Measurements from ENCODE around the gene TRIM46. TPM values are rescaled to one million over a fixed set of nuclear protein-coding genes. Genes with fewer than 3 reads are reported as not detected.

Gene TRIM46
- total and polyA plus RNA-seq, 2 donors from 2014 or later: 0.28 to 2.1 TPM

DNA sequence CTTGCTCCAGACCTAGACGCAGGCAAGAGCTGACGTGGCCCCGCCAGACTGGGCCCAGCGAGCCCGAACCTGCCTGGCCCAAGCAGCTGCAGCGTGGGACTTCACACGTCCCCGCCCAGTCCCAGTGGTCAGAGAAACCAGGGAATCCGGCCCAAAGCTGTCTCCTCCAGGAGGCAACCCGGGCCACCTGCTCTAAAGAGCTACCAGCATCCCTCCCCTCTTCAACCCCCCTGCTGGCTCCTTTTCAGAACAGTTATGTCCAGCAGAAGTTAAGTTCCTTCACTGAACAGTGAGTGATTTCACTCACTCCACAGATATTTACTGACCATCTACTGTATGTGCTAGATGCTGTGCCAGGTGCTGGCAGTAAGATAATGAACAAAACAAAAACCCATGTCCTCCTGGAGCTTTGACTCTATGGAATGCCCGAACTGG lies 48.1 kb upstream of the TRIM46 start:
- H3K27me3 ChIP-seq (ENCODE audit: control insufficient read depth, insufficient read depth, low read length): no peaks in the 10 kb centered on the region
- FAIRE-seq: no peak
- no peak overlapping the region for H3K4me3 ChIP-seq (ENCODE audit: low read length in 3 of 3)
- peak in 1 of 5 donors; percentile 79 for DNase-seq
- TF ChIP-seq, protein P1, sequence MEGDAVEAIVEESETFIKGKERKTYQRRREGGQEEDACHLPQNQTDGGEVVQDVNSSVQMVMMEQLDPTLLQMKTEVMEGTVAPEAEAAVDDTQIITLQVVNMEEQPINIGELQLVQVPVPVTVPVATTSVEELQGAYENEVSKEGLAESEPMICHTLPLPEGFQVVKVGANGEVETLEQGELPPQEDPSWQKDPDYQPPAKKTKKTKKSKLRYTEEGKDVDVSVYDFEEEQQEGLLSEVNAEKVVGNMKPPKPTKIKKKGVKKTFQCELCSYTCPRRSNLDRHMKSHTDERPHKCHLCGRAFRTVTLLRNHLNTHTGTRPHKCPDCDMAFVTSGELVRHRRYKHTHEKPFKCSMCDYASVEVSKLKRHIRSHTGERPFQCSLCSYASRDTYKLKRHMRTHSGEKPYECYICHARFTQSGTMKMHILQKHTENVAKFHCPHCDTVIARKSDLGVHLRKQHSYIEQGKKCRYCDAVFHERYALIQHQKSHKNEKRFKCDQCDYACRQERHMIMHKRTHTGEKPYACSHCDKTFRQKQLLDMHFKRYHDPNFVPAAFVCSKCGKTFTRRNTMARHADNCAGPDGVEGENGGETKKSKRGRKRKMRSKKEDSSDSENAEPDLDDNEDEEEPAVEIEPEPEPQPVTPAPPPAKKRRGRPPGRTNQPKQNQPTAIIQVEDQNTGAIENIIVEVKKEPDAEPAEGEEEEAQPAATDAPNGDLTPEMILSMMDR (IDR thresholded peaks at IDR 0.05; ENCODE audit: borderline replicate concordance, extremely low read depth, insufficient read depth): no peak
- peak overlapping the region; percentile 39 to 85 for H3K27ac ChIP-seq (ENCODE audit: low read depth in 2 of 2, low read length in 2 of 2)
- intact Hi-C loops (cut with DNase I): no loop called here
- H3K9me3 ChIP-seq (ENCODE audit: control insufficient read depth in 2 of 3, insufficient read depth in 1 of 3, low read length in 3 of 3): no peaks in the 10 kb centered on the region
- no peak overlapping the region for H3K9ac ChIP-seq (ENCODE audit: low read length in 3 of 3)
- H3K36me3 ChIP-seq (ENCODE audit: control insufficient read depth in 2 of 3, insufficient read depth in 3 of 3, low read length in 3 of 3): no peaks in the 10 kb centered on the region
- peaks cover 0 to 18% (median 17%) of the 10 kb centered on the region in 3 donors for H3K4me1 ChIP-seq (ENCODE audit: control insufficient read depth in 2 of 3, insufficient read depth in 2 of 3, low read depth in 1 of 3, low read length in 3 of 3)

DNA sequence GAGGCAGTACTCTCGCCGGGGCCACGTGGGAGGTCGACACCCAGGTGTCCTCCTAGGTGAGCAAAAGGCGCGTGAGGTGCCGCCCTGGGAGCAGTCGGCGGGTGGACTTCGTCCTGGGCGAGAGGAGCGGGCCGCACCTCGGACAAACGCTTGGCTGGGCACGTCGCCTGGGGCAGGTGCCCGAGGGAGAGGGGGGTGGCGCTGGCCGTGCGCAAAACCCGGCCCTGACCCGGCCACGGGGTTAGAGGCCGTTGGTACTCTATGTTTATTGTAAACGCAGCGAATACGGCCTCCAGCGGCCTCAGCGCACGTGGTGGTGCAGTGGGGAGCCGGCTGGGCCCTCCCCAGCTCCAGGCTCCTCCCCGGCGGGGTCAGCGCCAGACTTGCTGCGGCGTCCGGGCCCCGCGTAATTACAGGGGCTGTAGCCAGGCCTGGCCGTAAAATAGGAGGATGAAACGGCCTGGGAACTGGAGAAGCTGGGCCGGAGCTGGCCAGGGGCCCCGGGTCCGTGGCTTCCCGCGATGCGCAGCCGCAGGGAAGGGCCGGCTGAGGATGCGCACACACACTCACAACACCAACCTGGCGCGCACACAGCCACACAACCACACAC lies 47.6 kb upstream of the TRIM46 start:
- peaks cover 0 to 3% (median 0%) of the 10 kb centered on the region in 3 donors for H3K36me3 ChIP-seq (ENCODE audit: control insufficient read depth in 2 of 3, insufficient read depth in 3 of 3, low read length in 3 of 3)
- intact Hi-C loops (cut with DNase I): no loop called here
- H3K9me3 ChIP-seq (ENCODE audit: control insufficient read depth in 2 of 3, insufficient read depth in 1 of 3, low read length in 3 of 3): no peaks in the 10 kb centered on the region
- H3K4me1 ChIP-seq (ENCODE audit: control insufficient read depth in 2 of 3, insufficient read depth in 2 of 3, low read depth in 1 of 3, low read length in 3 of 3): peaks cover 0 to 21% (median 21%) of the 10 kb centered on the region in 3 donors
- H3K4me3 ChIP-seq (ENCODE audit: low read length in 3 of 3): peak overlapping the region in 2 of 3 donors; percentile 28 to 99
- H3K9ac ChIP-seq (ENCODE audit: low read length in 3 of 3): no peak overlapping the region
- peak overlapping the region; percentile 80 to 85 for H3K27ac ChIP-seq (ENCODE audit: low read depth in 2 of 2, low read length in 2 of 2)
- FAIRE-seq (no peak), DNase-seq (peak; percentile 43 to 93 (median 66))
- TF ChIP-seq, protein P1 (IDR thresholded peaks at IDR 0.05; ENCODE audit: borderline replicate concordance, extremely low read depth, insufficient read depth): no peak
- no peaks in the 10 kb centered on the region for H3K27me3 ChIP-seq (ENCODE audit: control insufficient read depth, insufficient read depth, low read length)

- H3K4me1 ChIP-seq (ENCODE audit: control insufficient read depth in 2 of 3, insufficient read depth in 2 of 3, low read depth in 1 of 3, low read length in 3 of 3): peaks cover 0 to 27% (median 26%) of the 10 kb centered on the region in 3 donors
- TF ChIP-seq, protein P1 (IDR thresholded peaks at IDR 0.05; ENCODE audit: borderline replicate concordance, extremely low read depth, insufficient read depth): no peak
These were observed 47.0 kb upstream of the TRIM46 start for GRCh38 chr1:155126556-155127104.

More at GRCh38 chr1:155126556-155127104, 47.0 kb upstream of the TRIM46 start:
- no peaks in the 10 kb centered on the region for H3K9me3 ChIP-seq (ENCODE audit: control insufficient read depth in 2 of 3, insufficient read depth in 1 of 3, low read length in 3 of 3)
- FAIRE-seq (no peak), DNase-seq (peak; percentile 64 to 83 (median 72))
- no peak overlapping the region for H3K9ac ChIP-seq (ENCODE audit: low read length in 3 of 3)
- peak overlapping the region; percentile 80 to 85 for H3K27ac ChIP-seq (ENCODE audit: low read depth in 2 of 2, low read length in 2 of 2)
- H3K36me3 ChIP-seq (ENCODE audit: control insufficient read depth in 2 of 3, insufficient read depth in 3 of 3, low read length in 3 of 3): peaks cover under 1 to 9% (median 5%) of the 10 kb centered on the region in 3 donors
- H3K4me3 ChIP-seq (ENCODE audit: low read length in 3 of 3): peak overlapping the region; percentile 36 to 99 (median 62)
- intact Hi-C loops (cut with DNase I): no loop called here
- H3K27me3 ChIP-seq (ENCODE audit: control insufficient read depth, insufficient read depth, low read length): no peaks in the 10 kb centered on the region
